T47D (cell line): ENCODE data around the gene SRY.
"Not testable (repeated sequence)": the region's sequence is repeated elsewhere in the genome, so short reads cannot be mapped to it uniquely, and the experiment has no call there.

Source experiments
- DNase-seq, 2 experiments: peaks; one replicate each; pipeline versions ENCODE4 v3.0.0 to v3.0.0-alpha.2; 2011 to 2012; ENCODE audit warnings: low read depth in 1 of 2, low spot score in 1 of 2
- JUND ChIP-seq: IDR thresholded peaks from 2 replicates; pipeline ENCODE4 v1.6.1; 2012; ENCODE audit warnings: low read depth
- in situ Hi-C: cut with HindIII; loops from 2 replicates; pipeline ENCODE4 v1.10.0; 2016; ENCODE audit warnings: low sequenced_read_pairs, low pct_unique_long_range_greater_than_20kb

Gene SRY

GRCh38 chrY:2787600-2787999 lies at the start of gene SRY:
Gene SRY, minus strand, starts transcription at chrY:2787682. Its CDS starts 79 bp downstream, at chrY:2787603.
- TF ChIP-seq JUND = no peak
- in situ Hi-C loops = no loop called here

GRCh38 chrY:2837078-2837477 lies 49.6 kb upstream of the SRY start:
- TF ChIP-seq JUND = no peak
- no peak for DNase-seq
- in situ Hi-C loops = no loop called here

More at GRCh38 chrY:2787600-2787999, at the start of gene SRY:
- DNase-seq = no peak

GRCh38 chrY:2835230-2835629 lies 47.7 kb upstream of the SRY start:
- no peak for TF ChIP-seq JUND
- no peak for DNase-seq
- in situ Hi-C loops = no loop called here

GRCh38 chrY:2828497-2828896 lies 41.0 kb upstream of the SRY start:
- DNase-seq = no peak
- no peak for TF ChIP-seq JUND
- in situ Hi-C loops = no loop called here

- in situ Hi-C loops = no loop called here
- DNase-seq = no peak
- TF ChIP-seq JUND = no peak
Measured at GRCh38 chrY:2824471-2824870, 37.0 kb upstream of the SRY start.

- DNase-seq, in situ Hi-C loops: not testable (repeated sequence)
Measured at GRCh38 chrY:2817146-2817896, 29.8 kb upstream of the SRY start.

GRCh38 chrY:2800246-2800645 lies 12.8 kb upstream of the SRY start:
- TF ChIP-seq JUND = no peak
- in situ Hi-C loops = no loop called here
- DNase-seq = no peak

- TF ChIP-seq JUND = no peak
- no peak for DNase-seq
- in situ Hi-C loops = no loop called here
Measured at GRCh38 chrY:2797991-2798390, 10.5 kb upstream of the SRY start.

GRCh38 chrY:2796977-2797523 lies 9.6 kb upstream of the SRY start:
- DNase-seq = no peak
- TF ChIP-seq JUND = no peak
- in situ Hi-C loops = no loop called here

- in situ Hi-C loops = no loop called here
- TF ChIP-seq JUND = no peak
- DNase-seq = no peak
Measured at GRCh38 chrY:2789756-2790155, 2.3 kb upstream of the SRY start.

GRCh38 chrY:2786876-2787512 lies 488 bp downstream of the SRY start:
- in situ Hi-C loops = no loop called here
- DNase-seq = no peak
- TF ChIP-seq JUND = no peak
